Hepatocyte (in vitro differentiated cells): Measurements from ENCODE around the gene TFDP2.

Source experiments
- CTCF ChIP-seq: fragments of 200-600 bp; sonication (generic); IDR thresholded peaks from 2 replicates; pipeline ENCODE4 v1.5.1; 2016; ENCODE audit warnings: antibody characterized with exemption, mild to moderate bottlenecking; ENCODE audit not compliant: poor library complexity
- EZH2 ChIP-seq: fragments of 200-600 bp; sonication (generic); IDR thresholded peaks from 2 replicates; pipeline ENCODE4 v1.6.1; 2016; ENCODE audit warnings: antibody characterized with exemption, mild to moderate bottlenecking, borderline replicate concordance
- EZH2phosphoT487 ChIP-seq: fragments of 200-600 bp; sonication (generic); IDR thresholded peaks from one replicate; pipeline ENCODE4 v1.6.1; 2018; ENCODE audit warnings: antibody characterized with exemption, mild to moderate bottlenecking, low read depth, moderate library complexity; ENCODE audit not compliant: unreplicated experiment, severe bottlenecking

GRCh38 chr3:142065344-142065743 is 84.0 kb downstream of the TFDP2 start:
- TF ChIP-seq CTCF (no peak), EZH2 (no peak), EZH2phosphoT487 (no peak)
